ENCODE measurements around the gene KRTAP3-1. TPM values are rescaled to one million over a fixed set of nuclear protein-coding genes. Genes with fewer than 3 reads are reported as not detected.
A peak's percentile ranks its signal among the peaks of the same experiment; 100 is the strongest.

The KRTAP3-1 gene
- total and polyA plus RNA-seq, 9 of the 15 experiments (the other 6 are each of a cell fraction or from before 2014, with no cell fraction given), result not detected

GRCh38 chr17:41013606-41014005, 4.7 kb upstream of the KRTAP3-1 start:
- DNase-seq (ENCODE audit: extremely low read depth in 1 of 4, low spot score in 3 of 4) (no peak), ATAC-seq (no peak), FAIRE-seq (no peak)
- H3K9me1 ChIP-seq (ENCODE audit: control insufficient read depth, insufficient read depth, low read length), result no peaks in the 10 kb centered on the region
- H3K79me2 ChIP-seq (ENCODE audit: control insufficient read depth, insufficient read depth, low read length), result no peaks in the 10 kb centered on the region
- intact Hi-C loops (cut with micrococcal nuclease) (no loop called here), in situ Hi-C loops (cut with MboI) (no loop called here)
- POLR2A ChIA-PET, result no interaction called here
- H3K4me1 ChIP-seq (replicated peaks in 1 of 2; ENCODE audit: control insufficient read depth in 2 of 2, insufficient read depth in 2 of 2, low read length in 2 of 2), result no peaks in the 10 kb centered on the region
- no peak overlapping the region for H3K9ac ChIP-seq (ENCODE audit: insufficient read depth in 1 of 2, low read depth in 2 of 2, low read length in 2 of 2)
- TF ChIP-seq CEBPG (CRISPR knock-in tag; IDR thresholded peaks at IDR 0.05) (no peak), CEBPG (tag; conservative IDR thresholded peaks at IDR 0.05 in 1 of 2, IDR thresholded peaks at IDR 0.05 in 1 of 2) (peak in 1 of 2 experiments; percentile 57; a peak in 1 of 4 replicates), ZKSCAN3 (CRISPR knock-in tag; IDR thresholded peaks at IDR 0.05) (no peak), TRIM24 (IDR thresholded peaks at IDR 0.05) (0 out of 4 replicates have a peak, but pooled peaks of 1 of the 2 experiments have one; percentile 6), CC2D1A (IDR thresholded peaks at IDR 0.05) (no peak), NR2C2 (CRISPR knock-in tag; IDR thresholded peaks at IDR 0.05) (no peak), NR2C2 (tag; IDR thresholded peaks at IDR 0.05) (peak; percentile 79; the same call in 1 of the 2 replicates), ZNF445 (CRISPR knock-in tag; IDR thresholded peaks at IDR 0.05; ENCODE audit: low read depth) (no peak), ZNF589 (CRISPR knock-in tag; IDR thresholded peaks at IDR 0.05; ENCODE audit: low read depth) (peak; percentile 57; the same call in 1 of the 2 replicates), SP1 (CRISPR knock-in tag; IDR thresholded peaks at IDR 0.05) (no peak)
- TF ChIP-seq, protein P1, sequence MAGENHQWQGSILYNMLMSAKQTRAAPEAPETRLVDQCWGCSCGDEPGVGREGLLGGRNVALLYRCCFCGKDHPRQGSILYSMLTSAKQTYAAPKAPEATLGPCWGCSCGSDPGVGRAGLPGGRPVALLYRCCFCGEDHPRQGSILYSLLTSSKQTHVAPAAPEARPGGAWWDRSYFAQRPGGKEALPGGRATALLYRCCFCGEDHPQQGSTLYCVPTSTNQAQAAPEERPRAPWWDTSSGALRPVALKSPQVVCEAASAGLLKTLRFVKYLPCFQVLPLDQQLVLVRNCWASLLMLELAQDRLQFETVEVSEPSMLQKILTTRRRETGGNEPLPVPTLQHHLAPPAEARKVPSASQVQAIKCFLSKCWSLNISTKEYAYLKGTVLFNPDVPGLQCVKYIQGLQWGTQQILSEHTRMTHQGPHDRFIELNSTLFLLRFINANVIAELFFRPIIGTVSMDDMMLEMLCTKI (IDR thresholded peaks at IDR 0.05; ENCODE audit: partially characterized antibody), result no peak
- TF ChIP-seq, protein P2, sequence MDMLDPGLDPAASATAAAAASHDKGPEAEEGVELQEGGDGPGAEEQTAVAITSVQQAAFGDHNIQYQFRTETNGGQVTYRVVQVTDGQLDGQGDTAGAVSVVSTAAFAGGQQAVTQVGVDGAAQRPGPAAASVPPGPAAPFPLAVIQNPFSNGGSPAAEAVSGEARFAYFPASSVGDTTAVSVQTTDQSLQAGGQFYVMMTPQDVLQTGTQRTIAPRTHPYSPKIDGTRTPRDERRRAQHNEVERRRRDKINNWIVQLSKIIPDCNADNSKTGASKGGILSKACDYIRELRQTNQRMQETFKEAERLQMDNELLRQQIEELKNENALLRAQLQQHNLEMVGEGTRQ (CRISPR knock-in tag; IDR thresholded peaks at IDR 0.05), result no peak
- TF ChIP-seq, protein P3, sequence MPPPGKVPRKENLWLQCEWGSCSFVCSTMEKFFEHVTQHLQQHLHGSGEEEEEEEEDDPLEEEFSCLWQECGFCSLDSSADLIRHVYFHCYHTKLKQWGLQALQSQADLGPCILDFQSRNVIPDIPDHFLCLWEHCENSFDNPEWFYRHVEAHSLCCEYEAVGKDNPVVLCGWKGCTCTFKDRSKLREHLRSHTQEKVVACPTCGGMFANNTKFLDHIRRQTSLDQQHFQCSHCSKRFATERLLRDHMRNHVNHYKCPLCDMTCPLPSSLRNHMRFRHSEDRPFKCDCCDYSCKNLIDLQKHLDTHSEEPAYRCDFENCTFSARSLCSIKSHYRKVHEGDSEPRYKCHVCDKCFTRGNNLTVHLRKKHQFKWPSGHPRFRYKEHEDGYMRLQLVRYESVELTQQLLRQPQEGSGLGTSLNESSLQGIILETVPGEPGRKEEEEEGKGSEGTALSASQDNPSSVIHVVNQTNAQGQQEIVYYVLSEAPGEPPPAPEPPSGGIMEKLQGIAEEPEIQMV (tag; conservative IDR thresholded peaks at IDR 0.05; ENCODE audit: low read depth), result no peak
- TF ChIP-seq, protein P4, sequence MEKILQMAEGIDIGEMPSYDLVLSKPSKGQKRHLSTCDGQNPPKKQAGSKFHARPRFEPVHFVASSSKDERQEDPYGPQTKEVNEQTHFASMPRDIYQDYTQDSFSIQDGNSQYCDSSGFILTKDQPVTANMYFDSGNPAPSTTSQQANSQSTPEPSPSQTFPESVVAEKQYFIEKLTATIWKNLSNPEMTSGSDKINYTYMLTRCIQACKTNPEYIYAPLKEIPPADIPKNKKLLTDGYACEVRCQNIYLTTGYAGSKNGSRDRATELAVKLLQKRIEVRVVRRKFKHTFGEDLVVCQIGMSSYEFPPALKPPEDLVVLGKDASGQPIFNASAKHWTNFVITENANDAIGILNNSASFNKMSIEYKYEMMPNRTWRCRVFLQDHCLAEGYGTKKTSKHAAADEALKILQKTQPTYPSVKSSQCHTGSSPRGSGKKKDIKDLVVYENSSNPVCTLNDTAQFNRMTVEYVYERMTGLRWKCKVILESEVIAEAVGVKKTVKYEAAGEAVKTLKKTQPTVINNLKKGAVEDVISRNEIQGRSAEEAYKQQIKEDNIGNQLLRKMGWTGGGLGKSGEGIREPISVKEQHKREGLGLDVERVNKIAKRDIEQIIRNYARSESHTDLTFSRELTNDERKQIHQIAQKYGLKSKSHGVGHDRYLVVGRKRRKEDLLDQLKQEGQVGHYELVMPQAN (IDR thresholded peaks at IDR 0.05; ENCODE audit: borderline replicate concordance), result no peak
- H2AFZ ChIP-seq (ENCODE audit: low read depth, low read length), result no peak overlapping the region
- no peak overlapping the region for H3K27ac ChIP-seq (ENCODE audit: extremely low read depth, low read depth, low read length)
- H4K20me1 ChIP-seq (replicated peaks; ENCODE audit: control insufficient read depth, insufficient read depth, low read length), result no peaks in the 10 kb centered on the region
- H3K9me3 ChIP-seq (replicated peaks; ENCODE audit: control insufficient read depth, insufficient read depth, low read depth, low read length), result no peaks in the 10 kb centered on the region
- H3K4me2 ChIP-seq (ENCODE audit: insufficient read depth, low read length), result no peak overlapping the region
- H3K4me3 ChIP-seq, result no peak overlapping the region
- H3K36me3 ChIP-seq (ENCODE audit: control insufficient read depth, insufficient read depth, low read length), result no peaks in the 10 kb centered on the region
- no TSS peak for BruUV-seq (replicated peaks)
- CTCF ChIA-PET (ENCODE audit: low intra/inter-chr PET ratio), result interaction anchor here (0.7 kb wide), 1 partner anchor 305 kb away, joined by 3 read pairs; no protein-coding TSS in a partner anchor
- H3K27me3 ChIP-seq (ENCODE audit: control insufficient read depth in 2 of 2, insufficient read depth in 2 of 2, low read length in 2 of 2), result peaks cover 0 to 4% of the 10 kb centered on the region in 2 experiments; a peak in 3 of 5 replicates
- WGBS (ENCODE audit: insufficient coverage, low coverage, missing lambda C conversion rate), result 0% methylated on average over 1 of the region's 1 CpG
